SK-N-SH (cell line): ENCODE data around the gene HAND2. TPM values are rescaled to one million over a fixed set of nuclear protein-coding genes. Genes with fewer than 3 reads are reported as not detected.

Experiments
- CTCF ChIA-PET: fragments of 300-600, 350-600 bp; formaldehyde crosslinking; extraction: SDS; loops from one replicate; lab custom pipeline; 2021; lab: Yijun Ruan, JAX
- POLR2A ChIA-PET: fragments of 350-600 bp; sonication (Branson Sonifier 250); formaldehyde crosslinking; extraction: SDS; loops from one replicate; lab custom pipeline; 2020; ENCODE audit warnings: antibody characterized with exemption, inconsistent platforms; lab: Yijun Ruan, JAX
- DNase-seq: peaks from one replicate; pipeline ENCODE4 v3.0.0; 2012
- H2AFZ ChIP-seq: fragments of 200-600 bp; sonication (generic); 2 replicates; pipeline ENCODE4 v1.8.1; 2016; ENCODE audit warnings: antibody characterized with exemption, mild to moderate bottlenecking, low read depth
- H3F3A ChIP-seq: fragments of 200-600 bp; sonication (generic); replicated peaks from 2 replicates; pipeline ENCODE3; 2016; ENCODE audit warnings: antibody characterized with exemption, mild to moderate bottlenecking; ENCODE audit not compliant: insufficient read depth
- H3K27ac ChIP-seq, 2 experiments: fragments of 200-500 bp in 1 of 2; fragments of 200-600 bp in 1 of 2; sonication (Bioruptor generic) in 1 of 2; sonication (generic), shearing (Covaris generic) in 1 of 2; 2 replicates each; pipeline versions ENCODE4 v1.5.1 to v1.6.1; 2014 to 2016; ENCODE audit warnings: low read depth in 2 of 2, inconsistent platforms in 1 of 2, low read length in 1 of 2, mild to moderate bottlenecking in 1 of 2, mixed read lengths in 1 of 2
- H3K27me3 ChIP-seq: fragments of 200-600 bp; sonication (generic), shearing (Covaris generic); 2 replicates; pipeline ENCODE4 v1.6.1; 2016; ENCODE audit warnings: mixed run types; ENCODE audit not compliant: insufficient read depth
- H3K36me3 ChIP-seq, 2 experiments: fragments of 200-500 bp in 1 of 2; fragments of 200-600 bp in 1 of 2; sonication (Bioruptor generic) in 1 of 2; sonication (generic) in 1 of 2; replicated peaks in 1 of 2; 2 replicates each; pipeline versions ENCODE3 to v1.5.1; 2014 to 2016; ENCODE audit warnings: low read length in 1 of 2, mild to moderate bottlenecking in 1 of 2; ENCODE audit not compliant: insufficient read depth in 2 of 2, control insufficient read depth in 1 of 2
- H3K4me1 ChIP-seq, 2 experiments: fragments of 200-500 bp in 1 of 2; fragments of 200-600 bp in 1 of 2; sonication (Bioruptor generic) in 1 of 2; sonication (generic), shearing (Covaris generic) in 1 of 2; 2 replicates each; pipeline versions ENCODE4 v1.5.1 to v1.6.1; 2014 to 2016; ENCODE audit warnings: low read depth in 1 of 2, low read length in 1 of 2, mixed run types in 1 of 2; ENCODE audit not compliant: insufficient read depth in 2 of 2, control insufficient read depth in 1 of 2
- H3K4me2 ChIP-seq: fragments of 200-600 bp; sonication (generic), shearing (Covaris generic); 2 replicates; pipeline ENCODE4 v1.6.1; 2017; ENCODE audit warnings: mixed run types
- H3K4me3 ChIP-seq, 2 experiments: fragments of 200-500 bp in 1 of 2; fragments of 200-600 bp in 1 of 2; sonication (Bioruptor generic) in 1 of 2; sonication (generic), shearing (Covaris generic) in 1 of 2; 2 replicates each; pipeline versions ENCODE4 v1.5.1 to v1.8.1; 2014 to 2016; ENCODE audit warnings: low read depth in 2 of 2, inconsistent platforms in 1 of 2, low read length in 1 of 2, mild to moderate bottlenecking in 1 of 2, mixed read lengths in 1 of 2, moderate library complexity in 1 of 2
- H3K79me2 ChIP-seq: fragments of 200-600 bp; sonication (generic); 2 replicates; pipeline ENCODE4 v1.8.1; 2017; ENCODE audit warnings: mild to moderate bottlenecking; ENCODE audit not compliant: insufficient read depth
- H3K9ac ChIP-seq: fragments of 200-600 bp; sonication (generic); 2 replicates; pipeline ENCODE4 v1.6.1; 2017; ENCODE audit warnings: mixed run types
- H3K9me2 ChIP-seq: fragments of 200-600 bp; sonication (generic); 2 replicates; pipeline ENCODE4 v1.6.1; 2017; ENCODE audit warnings: mixed run types
- H3K9me3 ChIP-seq: fragments of 200-600 bp; sonication (generic); 2 replicates; pipeline ENCODE4 v1.6.1; 2017; ENCODE audit warnings: mixed run types, mild to moderate bottlenecking, moderate library complexity
- H4K20me1 ChIP-seq: fragments of 200-600 bp; sonication (generic); 2 replicates; pipeline ENCODE4 v1.6.1; 2017; ENCODE audit warnings: mild to moderate bottlenecking, mixed run types; ENCODE audit not compliant: insufficient read depth
- EP300 ChIP-seq, 2 experiments: IDR thresholded peaks; 2 replicates each; pipeline versions ENCODE4 v1.4.0 to v1.6.1; 2012; ENCODE audit warnings: borderline replicate concordance in 1 of 2, low read depth in 1 of 2, low read length in 1 of 2
- FOXM1 ChIP-seq: IDR thresholded peaks from 2 replicates; pipeline ENCODE4 v1.4.0; 2012; ENCODE audit warnings: low read depth, mild to moderate bottlenecking
- MXI1 ChIP-seq: IDR thresholded peaks from 2 replicates; pipeline ENCODE4 v1.6.1; 2012; ENCODE audit warnings: mild to moderate bottlenecking, low read depth, low read length, improper control_type of control experiment
- PBX3 ChIP-seq: IDR thresholded peaks from 2 replicates; pipeline ENCODE4; 2012
- REST ChIP-seq: IDR thresholded peaks from 2 replicates; pipeline ENCODE4 v1.6.1; 2012; ENCODE audit warnings: mild to moderate bottlenecking, low read depth, low read length, moderate library complexity
- TCF12 ChIP-seq: IDR thresholded peaks from 2 replicates; pipeline ENCODE4 v1.4.0; 2012
- TEAD4 ChIP-seq: IDR thresholded peaks from 2 replicates; pipeline ENCODE4 v1.4.0; 2012; ENCODE audit warnings: mild to moderate bottlenecking, borderline replicate concordance; ENCODE audit not compliant: insufficient read depth
- WGBS: methylation state at CpG from one replicate; pipeline ENCODE4 v1.1.6; 2017; ENCODE audit warnings: low lambda C conversion rate; 5-methylcytosine and 5-hydroxymethylcytosine counted together
- polyA plus RNA-seq, 3 experiments: library from polyadenylated mRNA; depleted of rRNA; stranded (reverse); fragments of >200 nt; gene quantifications; 2 replicates each; pipeline ENCODE4 v1.2.3, GENCODE V29; 2012

HAND2 gene
- polyA plus RNA-seq, 1 of the 3 experiments (the other 2 are of a cell fraction), result 106 TPM

GRCh38 chr4:173478201-173478912, 51.7 kb downstream of the HAND2 start:
- DNase-seq, result no peak
- Histone ChIP-seq H3K9me2 (no peaks in the 10 kb centered on the region), H3K4me1 (peaks cover 3 to 15% of the 10 kb centered on the region in 2 experiments), H3K4me2 (no peak overlapping the region), H3K27ac (peak overlapping the region; percentile 9 to 39; a peak in 2 of 4 replicates), H3K9ac (no peak overlapping the region), H3K27me3 (no peaks in the 10 kb centered on the region), H3F3A (peaks cover 11% of the 10 kb centered on the region), H3K36me3 (no peaks in the 10 kb centered on the region), H4K20me1 (no peaks in the 10 kb centered on the region), H3K4me3 (no peak overlapping the region), H2AFZ (no peak overlapping the region), H3K9me3 (no peaks in the 10 kb centered on the region), H3K79me2 (no peaks in the 10 kb centered on the region)
- ChIA-PET CTCF (interaction anchor here (0.7 to 2.6 kb wide), 5 partner anchors 8 to 57 kb away, joined by 3 to 10 read pairs (median 4); no protein-coding TSS in a partner anchor), POLR2A (no interaction called here)
- 88% methylated on average over 5 of the region's 5 CpGs for WGBS
- TF ChIP-seq EP300 (IDR thresholded peaks at IDR 0.05; ENCODE audit: borderline replicate concordance in 1 of 2, low read depth in 1 of 2, low read length in 1 of 2), result 0 out of 4 replicates have a peak, but pooled peaks of 1 of the 2 experiments have one; percentile 20
- TF ChIP-seq TCF12, result peak; percentile 18; the same call in 1 of the 2 replicates
- TF ChIP-seq REST, result no peak
- TF ChIP-seq TEAD4, result no peak
- TF ChIP-seq FOXM1, result no peak

GRCh38 chr4:173477016-173477415, 53.0 kb downstream of the HAND2 start:
- Histone ChIP-seq H3K27me3 (no peaks in the 10 kb centered on the region), H3K27ac (no peak overlapping the region), H3K4me1 (peaks cover 3 to 15% of the 10 kb centered on the region in 2 experiments), H3K4me2 (no peak overlapping the region), H4K20me1 (no peaks in the 10 kb centered on the region), H3K79me2 (no peaks in the 10 kb centered on the region), H3K9ac (no peak overlapping the region), H3F3A (peaks cover 11% of the 10 kb centered on the region), H3K9me2 (no peaks in the 10 kb centered on the region), H3K36me3 (no peaks in the 10 kb centered on the region), H3K4me3 (no peak overlapping the region), H3K9me3 (no peaks in the 10 kb centered on the region), H2AFZ (no peak overlapping the region)
- TF ChIP-seq PBX3 (peak; percentile 65), TCF12 (peak; percentile 51), MXI1 (no peak)
- DNase-seq, result no peak
- ChIA-PET CTCF (interaction anchor here (1.2 to 2.6 kb wide), 3 partner anchors 30 to 158 kb away, joined by 3 to 10 read pairs (median 4); no protein-coding TSS in a partner anchor), POLR2A (interaction anchor here (0.7 kb wide), 1 partner anchor 143 kb away, joined by 3 read pairs; the partner anchor contains the start of gene HMGB2)
- WGBS, result 44% methylated on average over 1 of the region's 1 CpG

Other genes with a start within 250 kb of the HAND2 start
- 123 and 130 TPM in 2 replicates for gene HMGB2, start 195.9 kb downstream of the HAND2 start, polyA plus RNA-seq (2012; rRNA removed)
- 16.6 and 19.0 TPM in 2 replicates for gene SAP30, start 159.3 kb downstream of the HAND2 start, polyA plus RNA-seq (2012; rRNA removed)
- 0.16 and 0.24 TPM in 2 replicates for gene SCRG1, start 131.1 kb downstream of the HAND2 start, polyA plus RNA-seq (2012; rRNA removed)